AG09309 (cell line): ENCODE data around the gene SPTSSA.

Experiments
- DNase-seq: peaks from one replicate; pipeline ENCODE4 v3.0.0-alpha.2; 2010; ENCODE audit warnings: low read depth
- H3K4me3 ChIP-seq: 2 replicates; pipeline ENCODE4 v1.5.1; 2011; ENCODE audit warnings: mild to moderate bottlenecking, low read depth, low read length, moderate library complexity; ENCODE audit not compliant: control insufficient read depth
- TF ChIP-seq, protein P1 (sequence below): IDR thresholded peaks from 2 replicates; pipeline ENCODE4 v1.5.1; 2011; ENCODE audit warnings: mild to moderate bottlenecking, low read depth, low read length, inconsistent platforms; ENCODE audit not compliant: insufficient read depth, control insufficient read depth; ENCODE audit errors: missing control alignments

Gene SPTSSA

DNA sequence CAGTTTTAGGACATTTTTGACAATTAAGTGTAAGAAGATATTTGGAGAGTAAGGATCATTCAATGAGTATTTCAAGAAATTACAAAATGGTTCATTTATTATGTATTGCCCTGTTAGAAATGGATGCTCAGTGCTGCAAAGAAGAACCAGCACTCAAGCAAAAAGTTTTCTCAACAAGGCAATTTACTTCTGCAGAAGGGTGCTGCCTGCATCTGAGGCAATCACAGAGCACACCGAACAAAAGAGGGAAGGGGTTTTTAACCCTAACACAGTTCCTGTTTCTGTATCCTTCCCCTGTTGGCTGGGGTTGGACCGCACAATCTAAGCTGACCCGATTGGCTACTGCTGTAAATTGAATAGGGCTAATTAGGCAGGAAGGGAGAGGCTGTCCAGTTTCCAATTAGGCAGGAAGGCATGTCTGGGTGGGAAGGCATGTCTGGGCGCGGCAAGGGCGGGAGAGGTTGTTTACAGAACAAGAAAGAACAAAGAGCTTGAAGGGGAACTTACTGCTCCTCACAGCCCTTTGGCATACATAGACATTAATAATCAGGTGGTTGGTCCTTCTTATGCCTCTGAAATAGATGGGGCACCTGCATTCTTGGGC is 41.4 kb downstream of the SPTSSA start:
- no peak for DNase-seq
- TF ChIP-seq, protein P1, sequence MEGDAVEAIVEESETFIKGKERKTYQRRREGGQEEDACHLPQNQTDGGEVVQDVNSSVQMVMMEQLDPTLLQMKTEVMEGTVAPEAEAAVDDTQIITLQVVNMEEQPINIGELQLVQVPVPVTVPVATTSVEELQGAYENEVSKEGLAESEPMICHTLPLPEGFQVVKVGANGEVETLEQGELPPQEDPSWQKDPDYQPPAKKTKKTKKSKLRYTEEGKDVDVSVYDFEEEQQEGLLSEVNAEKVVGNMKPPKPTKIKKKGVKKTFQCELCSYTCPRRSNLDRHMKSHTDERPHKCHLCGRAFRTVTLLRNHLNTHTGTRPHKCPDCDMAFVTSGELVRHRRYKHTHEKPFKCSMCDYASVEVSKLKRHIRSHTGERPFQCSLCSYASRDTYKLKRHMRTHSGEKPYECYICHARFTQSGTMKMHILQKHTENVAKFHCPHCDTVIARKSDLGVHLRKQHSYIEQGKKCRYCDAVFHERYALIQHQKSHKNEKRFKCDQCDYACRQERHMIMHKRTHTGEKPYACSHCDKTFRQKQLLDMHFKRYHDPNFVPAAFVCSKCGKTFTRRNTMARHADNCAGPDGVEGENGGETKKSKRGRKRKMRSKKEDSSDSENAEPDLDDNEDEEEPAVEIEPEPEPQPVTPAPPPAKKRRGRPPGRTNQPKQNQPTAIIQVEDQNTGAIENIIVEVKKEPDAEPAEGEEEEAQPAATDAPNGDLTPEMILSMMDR = no peak
- H3K4me3 ChIP-seq = no peak overlapping the region

DNA sequence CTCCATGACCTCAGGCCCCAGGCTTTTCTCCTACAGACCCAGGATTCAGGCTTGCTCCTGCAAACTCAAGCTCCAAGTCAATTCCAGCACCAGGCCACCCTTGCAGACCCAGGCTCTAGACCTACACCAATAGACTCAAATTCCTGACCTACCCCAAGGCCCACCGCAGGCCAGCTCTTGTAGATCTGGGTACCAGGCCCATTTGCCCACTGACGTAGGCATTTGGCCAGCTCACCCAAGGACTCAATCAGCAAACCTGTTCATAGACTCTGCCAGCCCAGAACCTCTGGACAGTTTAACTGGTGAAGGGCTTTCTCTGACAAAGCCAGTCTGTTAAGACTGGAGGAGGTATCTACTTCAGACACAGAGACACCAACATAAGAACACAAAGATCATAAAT is 52.3 kb downstream of the SPTSSA start:
- no peak for DNase-seq
- TF ChIP-seq, protein P1 = no peak
- H3K4me3 ChIP-seq = no peak overlapping the region

DNA sequence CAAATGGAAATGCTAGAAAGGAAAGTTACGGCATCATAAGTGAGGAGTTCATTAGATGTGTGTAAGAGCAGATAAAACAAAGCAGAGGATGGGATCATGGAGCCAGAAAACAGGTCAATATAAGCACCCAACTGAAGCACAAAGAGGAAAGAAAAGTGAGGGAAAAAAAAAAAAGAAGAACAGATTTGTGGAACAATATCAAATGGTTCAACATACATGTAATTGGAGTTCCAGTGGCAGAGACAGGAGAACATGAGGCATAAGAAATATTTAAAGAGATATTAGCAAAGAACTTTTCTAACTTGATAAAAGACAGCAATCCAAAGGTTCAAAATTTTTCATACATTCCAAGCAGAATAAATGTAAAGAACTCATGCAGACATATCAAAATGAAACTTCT is 54.1 kb downstream of the SPTSSA start:
- H3K4me3 ChIP-seq = no peak overlapping the region
- TF ChIP-seq, protein P1 = no peak
- no peak for DNase-seq

DNA sequence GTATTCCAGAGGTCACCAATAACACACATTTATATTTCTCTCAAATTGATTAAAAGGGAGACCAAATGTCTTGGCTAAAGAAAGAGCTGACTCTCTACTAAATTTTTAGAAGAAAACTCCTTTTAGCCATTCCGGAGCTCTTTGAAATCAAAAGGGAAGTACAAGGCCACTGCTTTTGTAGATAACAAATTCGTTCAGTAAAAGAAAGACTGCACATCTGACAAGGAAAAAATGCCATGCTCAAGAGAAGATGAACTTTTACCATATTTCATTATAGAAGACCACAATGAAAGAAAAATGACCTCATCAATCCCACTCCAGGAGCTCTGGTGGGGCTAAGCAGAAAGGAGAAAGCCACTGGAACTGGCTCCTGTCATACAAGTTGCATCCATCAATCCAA is 57.6 kb downstream of the SPTSSA start:
- no peak for DNase-seq
- TF ChIP-seq, protein P1 = no peak
- no peak overlapping the region for H3K4me3 ChIP-seq

DNA sequence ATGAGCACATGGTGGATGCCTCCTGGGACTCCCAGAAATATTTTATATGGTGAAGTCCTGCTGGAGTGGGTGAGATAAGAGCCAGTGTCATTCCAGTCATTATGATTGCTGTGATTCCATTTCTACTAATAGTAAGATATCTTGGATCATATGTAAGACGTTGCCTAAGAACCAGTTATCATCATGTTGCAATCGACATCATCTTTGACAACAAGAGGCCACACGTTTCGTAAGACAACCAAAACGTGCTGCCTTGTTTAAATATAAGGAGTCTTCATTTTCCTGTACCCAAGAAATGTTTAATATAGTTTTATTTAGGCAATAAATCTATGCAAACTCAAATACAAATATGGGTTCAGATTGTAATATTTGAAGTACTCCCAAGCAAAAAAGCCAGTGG is 58.4 kb downstream of the SPTSSA start:
- no peak for DNase-seq
- TF ChIP-seq, protein P1 = no peak
- no peak overlapping the region for H3K4me3 ChIP-seq

DNA sequence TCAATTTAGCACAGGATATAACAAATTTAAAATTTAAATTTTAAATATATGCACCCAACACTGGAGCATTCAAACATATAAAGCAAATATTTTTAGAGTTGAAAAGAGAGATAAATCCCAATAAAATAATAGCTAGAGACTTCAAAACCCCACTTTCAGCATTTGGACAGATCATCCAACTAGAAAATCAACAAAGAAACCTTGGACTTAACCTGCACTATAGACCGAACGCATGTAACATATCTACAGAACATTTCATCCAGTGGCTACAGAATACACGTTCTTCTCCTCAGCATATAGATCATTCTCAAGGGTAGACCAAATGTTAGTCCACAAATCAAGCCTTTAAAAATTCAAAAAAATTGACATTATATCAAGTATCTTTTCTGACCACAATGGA is 64.0 kb downstream of the SPTSSA start:
- no peak overlapping the region for H3K4me3 ChIP-seq
- TF ChIP-seq, protein P1 = no peak
- DNase-seq = no peak
